HepG2 (cell line): ENCODE results near the gene GLDC. TPM values are rescaled to one million over a fixed set of nuclear protein-coding genes. Genes with fewer than 3 reads are reported as not detected.

Experiments
- ARNTL ChIP-seq: sonication (generic); formaldehyde crosslinking; IDR thresholded peaks from 2 replicates; pipeline ENCODE4 v1.4.0; 2020; ENCODE audit warnings: mild to moderate bottlenecking, missing genetic modification reagents
- CCAR2 ChIP-seq: fragments of 200-400 bp; formaldehyde crosslinking; optimal IDR thresholded peaks from 2 replicates; pipeline ENCODE3; 2018; ENCODE audit warnings: low read depth, mild to moderate bottlenecking, low read length, moderate library complexity
- E2F2 ChIP-seq: sonication (generic); formaldehyde crosslinking; IDR thresholded peaks from 2 replicates; pipeline ENCODE4 v1.4.0; 2020; ENCODE audit warnings: missing genetic modification reagents, borderline replicate concordance
- FOXA3 ChIP-seq: IDR thresholded peaks from 2 replicates; pipeline ENCODE4 v1.6.1; 2016; ENCODE audit warnings: missing genetic modification reagents, missing compliant biosample characterization
- HOXA7 ChIP-seq: sonication (generic); formaldehyde crosslinking; IDR thresholded peaks from 2 replicates; pipeline ENCODE4 v1.8.1; 2022; ENCODE audit warnings: mild to moderate bottlenecking, missing genetic modification reagents, moderate library complexity
- IKZF4 ChIP-seq: sonication (generic); formaldehyde crosslinking; IDR thresholded peaks from 2 replicates; pipeline ENCODE4 v1.5.1; 2020; ENCODE audit warnings: borderline replicate concordance, mild to moderate bottlenecking, low read depth, missing genetic modification reagents; ENCODE audit errors: not compliant biosample characterization
- MEF2D ChIP-seq: sonication (generic); formaldehyde crosslinking; IDR thresholded peaks from 2 replicates; pipeline ENCODE4 v1.5.1; 2020; ENCODE audit warnings: mild to moderate bottlenecking, missing genetic modification reagents
- NCOA5 ChIP-seq: sonication (generic); formaldehyde crosslinking; IDR thresholded peaks from 2 replicates; pipeline ENCODE4 v1.4.0; 2020; ENCODE audit warnings: missing genetic modification reagents
- REST ChIP-seq, 2 experiments: IDR thresholded peaks; 2 replicates each; pipeline ENCODE4 v1.6.1; 2011 to 2012; ENCODE audit warnings: low read length in 2 of 2, borderline replicate concordance in 1 of 2, low read depth in 1 of 2, mild to moderate bottlenecking in 1 of 2, moderate library complexity in 1 of 2
- TCF12 ChIP-seq, 2 experiments: fragments of 450-650 bp in 1 of 2; sonication (generic) in 1 of 2; formaldehyde crosslinking in 1 of 2; IDR thresholded peaks; 2 replicates each; pipeline versions ENCODE4 v1.6.1 to v1.8.0; 2017 to 2022; ENCODE audit warnings: antibody characterized with exemption in 1 of 2, mild to moderate bottlenecking in 1 of 2, missing genetic modification reagents in 1 of 2, moderate library complexity in 1 of 2
- YY1 ChIP-seq: IDR thresholded peaks from 2 replicates; pipeline ENCODE4 v1.6.1; 2011; ENCODE audit warnings: low read length, low read depth, moderate library complexity, mild to moderate bottlenecking; ENCODE audit not compliant: insufficient read depth, insufficient replicate concordance
- ZKSCAN8 ChIP-seq: IDR thresholded peaks from 2 replicates; pipeline ENCODE4 v1.6.1; 2016; ENCODE audit warnings: borderline replicate concordance, missing genetic modification reagents, missing compliant biosample characterization
- ZNF180 ChIP-seq: sonication (generic); formaldehyde crosslinking; IDR thresholded peaks from 2 replicates; pipeline ENCODE4 v1.4.0; 2020; ENCODE audit warnings: low read depth, missing genetic modification reagents, borderline replicate concordance
- ZNF205 ChIP-seq: IDR thresholded peaks from 2 replicates; pipeline ENCODE4 v1.6.1; 2018; ENCODE audit warnings: missing biosample characterization, missing genetic modification reagents
- ZNF335 ChIP-seq: sonication (generic); formaldehyde crosslinking; IDR thresholded peaks from 2 replicates; pipeline ENCODE4 v1.4.0; 2020; ENCODE audit warnings: missing genetic modification reagents
- ZNF44 ChIP-seq: sonication (generic); formaldehyde crosslinking; IDR thresholded peaks from 2 replicates; pipeline ENCODE4 v1.5.1; 2020; ENCODE audit warnings: mild to moderate bottlenecking, missing genetic modification reagents
- ZNF510 ChIP-seq: sonication (generic); formaldehyde crosslinking; IDR thresholded peaks from 2 replicates; pipeline ENCODE4 v1.4.0; 2020; ENCODE audit warnings: low read depth, mild to moderate bottlenecking, missing genetic modification reagents
- ZNF552 ChIP-seq: sonication (generic); formaldehyde crosslinking; IDR thresholded peaks from 2 replicates; pipeline ENCODE4 v1.9.0; 2022; ENCODE audit warnings: missing genetic modification reagents, mild to moderate bottlenecking, borderline replicate concordance
- polyA plus RNA-seq, 8 experiments: library from polyadenylated mRNA; depleted of rRNA in 3 of 8; stranded (reverse) in 7 of 8; unstranded in 1 of 8; fragments of >200 nt; fragmentation: Illumina TruSeq in 4 of 8; extraction: Trizol in 4 of 8; gene quantifications; 2 replicates each; pipeline versions ENCODE4 v1.2.1 to v1.2.3, GENCODE V29; 2011 to 2016; ENCODE audit warnings: low read depth in 4 of 8, missing spikeins in 1 of 8, mixed read lengths in 1 of 8; ENCODE audit not compliant: insufficient read depth in 1 of 8
- total RNA-seq, 5 experiments: library from RNA; depleted of rRNA; stranded (reverse); fragments of >200 nt; fragmentation: Illumina TruSeq; extraction: Trizol; gene quantifications; 2 replicates each; pipeline ENCODE4 v1.2.3, GENCODE V29; 2016; ENCODE audit warnings: low read depth in 1 of 5
- TF ChIP-seq, protein P1 (sequence below): IDR thresholded peaks from 2 replicates; pipeline ENCODE4 v1.6.1; 2016; ENCODE audit warnings: missing compliant biosample characterization, missing genetic modification reagents, borderline replicate concordance
- TF ChIP-seq, protein P2 (sequence below): sonication (generic); formaldehyde crosslinking; IDR thresholded peaks from 2 replicates; pipeline ENCODE4 v1.8.0; 2022; ENCODE audit warnings: mild to moderate bottlenecking, missing genetic modification reagents, borderline replicate concordance

Gene GLDC
- total and polyA plus RNA-seq, 2 of the 13 experiments (the other 11 are each of a cell fraction or from before 2014, with no cell fraction given) = 59.3 to 115 TPM

DNA sequence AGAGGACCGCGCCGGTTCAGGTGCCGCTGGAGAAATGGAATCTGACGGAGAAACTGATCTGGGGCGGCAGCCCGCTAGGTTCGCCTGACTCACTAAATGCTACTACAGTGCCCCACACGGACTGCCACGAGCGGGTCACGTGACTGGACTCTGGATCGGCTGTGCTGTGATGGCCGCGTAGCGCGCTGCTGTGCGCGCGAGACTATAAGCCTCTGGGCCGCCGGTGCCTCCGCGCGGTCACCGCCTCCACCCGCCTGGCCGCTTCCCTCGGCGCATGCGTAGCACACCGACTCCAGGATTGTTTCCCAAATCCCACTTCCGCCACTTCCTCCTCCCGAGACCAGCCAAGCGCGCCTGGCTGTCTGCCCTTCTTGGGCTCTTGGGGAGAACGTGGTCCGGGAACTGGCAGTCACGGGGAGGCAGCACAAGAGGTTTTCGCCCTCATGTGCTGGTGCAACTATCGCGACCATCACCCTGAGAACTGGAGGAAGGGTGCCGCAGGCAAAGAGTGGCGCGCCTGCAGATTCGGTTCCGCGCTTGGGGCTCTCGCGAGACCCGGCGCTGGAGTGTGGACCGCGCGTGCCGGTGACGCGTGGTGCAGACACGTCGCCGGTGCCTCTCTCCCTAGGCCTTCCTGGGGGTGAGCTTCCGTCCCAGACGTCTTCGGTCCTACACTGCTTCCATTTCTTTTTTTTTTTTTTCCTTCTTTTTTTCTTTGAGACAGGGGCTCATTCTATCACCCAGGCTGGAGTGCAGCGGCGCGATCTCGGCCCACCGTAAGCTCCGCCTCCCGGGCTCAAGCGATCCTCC, 35.8 kb upstream of the GLDC start (continued):
- no peak for TF ChIP-seq HOXA7 (CRISPR knock-in tag)
- TF ChIP-seq ZNF335 (CRISPR knock-in tag) = peak; percentile 82; the same call in 1 of the 2 replicates
- TF ChIP-seq, protein P1, sequence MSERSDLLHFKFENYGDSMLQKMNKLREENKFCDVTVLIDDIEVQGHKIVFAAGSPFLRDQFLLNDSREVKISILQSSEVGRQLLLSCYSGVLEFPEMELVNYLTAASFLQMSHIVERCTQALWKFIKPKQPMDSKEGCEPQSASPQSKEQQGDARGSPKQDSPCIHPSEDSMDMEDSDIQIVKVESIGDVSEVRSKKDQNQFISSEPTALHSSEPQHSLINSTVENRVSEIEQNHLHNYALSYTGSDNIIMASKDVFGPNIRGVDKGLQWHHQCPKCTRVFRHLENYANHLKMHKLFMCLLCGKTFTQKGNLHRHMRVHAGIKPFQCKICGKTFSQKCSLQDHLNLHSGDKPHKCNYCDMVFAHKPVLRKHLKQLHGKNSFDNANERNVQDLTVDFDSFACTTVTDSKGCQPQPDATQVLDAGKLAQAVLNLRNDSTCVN (CRISPR knock-in tag) = no peak; the same call in 1 of the 2 replicates
- TF ChIP-seq TCF12 (IDR thresholded peaks at IDR 0.05) = no peak
- peak; percentile 94; the same call in 1 of the 2 replicates for TF ChIP-seq TCF12 (CRISPR knock-in tag; IDR thresholded peaks at IDR 0.05)
- 0 out of 2 replicates have a peak, but pooled peaks have one; percentile 76 for TF ChIP-seq ZNF180 (CRISPR knock-in tag)
- no peak for TF ChIP-seq IKZF4 (CRISPR knock-in tag)
- TF ChIP-seq E2F2 = peak; percentile 58; the same call in 1 of the 2 replicates
- no peak for TF ChIP-seq ZNF510 (CRISPR knock-in tag)
- TF ChIP-seq NCOA5 = no peak
- TF ChIP-seq YY1 = peak; percentile 50
- TF ChIP-seq FOXA3 (CRISPR knock-in tag) = peak; percentile 49; the same call in 1 of the 2 replicates
- peak; percentile 73 for TF ChIP-seq MEF2D
- TF ChIP-seq ZNF552 = peak; percentile 55; the same call in 1 of the 2 replicates
- peak; percentile 97 for TF ChIP-seq ARNTL (CRISPR knock-in tag)
- TF ChIP-seq ZKSCAN8 = 0 out of 2 replicates have a peak, but pooled peaks have one; percentile 7
- peak; percentile 75; the same call in 1 of the 2 replicates for TF ChIP-seq ZNF205
- TF ChIP-seq, protein P2, sequence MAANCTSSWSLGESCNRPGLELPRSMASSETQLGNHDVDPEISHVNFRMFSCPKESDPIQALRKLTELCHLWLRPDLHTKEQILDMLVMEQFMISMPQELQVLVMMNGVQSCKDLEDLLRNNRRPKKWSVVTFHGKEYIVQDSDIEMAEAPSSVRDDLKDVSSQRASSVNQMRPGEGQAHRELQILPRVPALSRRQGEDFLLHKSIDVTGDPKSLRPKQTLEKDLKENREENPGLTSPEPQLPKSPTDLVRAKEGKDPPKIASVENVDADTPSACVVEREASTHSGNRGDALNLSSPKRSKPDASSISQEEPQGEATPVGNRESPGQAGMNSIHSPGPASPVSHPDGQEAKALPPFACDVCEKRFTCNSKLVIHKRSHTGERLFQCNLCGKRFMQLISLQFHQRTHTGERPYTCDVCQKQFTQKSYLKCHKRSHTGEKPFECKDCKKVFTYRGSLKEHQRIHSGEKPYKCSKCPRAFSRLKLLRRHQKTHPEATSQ = peak; percentile 65; the same call in 1 of the 2 replicates
- no peak; the same call in none of the 2 replicates for TF ChIP-seq ZNF44 (CRISPR knock-in tag)
- no peak for TF ChIP-seq CCAR2
- peak in 1 of 2 experiments; percentile 67; a peak in 1 of 4 replicates for TF ChIP-seq REST (IDR thresholded peaks at IDR 0.05; ENCODE audit: borderline replicate concordance in 1 of 2, low read depth in 1 of 2, low read length in 2 of 2)
